ENCODE results near the gene TGM1. TPM values are rescaled to one million over a fixed set of nuclear protein-coding genes. Genes with fewer than 3 reads are reported as not detected.

The TGM1 gene
- total RNA-seq, 4 donors from 2014 or later, result 0.52 to 3.3 (median 1.6) TPM

DNA sequence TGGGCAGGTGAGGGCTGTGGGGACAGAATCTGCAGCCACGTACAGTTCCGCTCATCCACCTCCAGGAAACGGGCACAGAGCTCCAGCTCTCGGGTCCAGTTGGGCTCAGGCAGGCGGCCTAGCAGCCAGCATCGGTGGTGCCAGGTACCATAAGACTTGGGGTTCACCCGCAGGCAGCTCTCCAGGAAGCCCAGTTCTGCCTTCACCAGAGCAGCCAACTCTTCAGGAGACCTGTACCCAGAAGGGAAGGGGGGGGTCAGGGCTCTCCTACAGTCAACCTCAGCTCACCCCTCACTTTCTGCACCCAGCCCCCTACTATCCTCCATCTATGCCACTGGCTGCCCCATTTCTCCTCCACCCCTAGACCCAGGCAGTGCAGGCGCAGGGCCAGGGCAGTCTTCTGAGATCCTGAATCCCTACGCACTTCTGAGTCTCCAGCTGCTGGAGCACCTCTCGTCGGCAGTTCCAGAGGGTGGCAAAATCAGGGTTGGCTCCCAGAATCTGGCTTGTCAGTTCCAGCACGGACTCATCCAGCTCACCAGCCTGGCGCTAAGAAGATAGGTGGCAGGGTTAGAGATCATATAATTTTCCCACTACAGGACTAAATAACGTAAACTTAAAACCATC lies 7.0 kb upstream of the TGM1 start:
- no peak for TF ChIP-seq CTCF (IDR thresholded peaks at IDR 0.05)
- TF ChIP-seq POLR2AphosphoS5 (IDR thresholded peaks at IDR 0.05), result no peak
- no peak for TF ChIP-seq POLR2A (IDR thresholded peaks at IDR 0.05; ENCODE audit: low read depth)
- TF ChIP-seq EP300 (IDR thresholded peaks at IDR 0.05), result no peak
- Histone ChIP-seq H3K4me3 (no peak overlapping the region), H3K9me3 (no peaks in the 10 kb centered on the region), H3K27ac (replicated peaks in 1 of 4) (no peak overlapping the region), H3K36me3 (peaks cover 20 to 52% (median 41%) of the 10 kb centered on the region in 4 donors), H3K27me3 (no peaks in the 10 kb centered on the region), H3K4me1 (peaks cover 10 to 13% (median 12%) of the 10 kb centered on the region in 4 donors)
- 98% methylated on average over 7 of the region's 14 CpGs for WGBS
- intact Hi-C loops (cut with DNase I), result no loop called here
- no peak for DNase-seq (ENCODE audit: extremely low spot score)

GRCh38 chr14:24269368-24269767 lies 6.4 kb upstream of the TGM1 start:
- H3K36me3 ChIP-seq, result peaks cover 20 to 57% (median 44%) of the 10 kb centered on the region in 4 donors
- H3K27me3 ChIP-seq, result no peaks in the 10 kb centered on the region
- H3K27ac ChIP-seq (replicated peaks in 1 of 4), result no peak overlapping the region
- no peaks in the 10 kb centered on the region for H3K9me3 ChIP-seq
- 95% methylated on average over 8 of the region's 8 CpGs for WGBS
- intact Hi-C loops (cut with DNase I), result no loop called here
- no peak for DNase-seq (ENCODE audit: extremely low spot score)
- TF ChIP-seq POLR2A (IDR thresholded peaks at IDR 0.05; ENCODE audit: low read depth), result no peak
- no peak for TF ChIP-seq EP300 (IDR thresholded peaks at IDR 0.05)
- no peak for TF ChIP-seq POLR2AphosphoS5 (IDR thresholded peaks at IDR 0.05)
- TF ChIP-seq CTCF (IDR thresholded peaks at IDR 0.05), result no peak
- H3K4me1 ChIP-seq, result peaks cover 10 to 13% (median 12%) of the 10 kb centered on the region in 4 donors
- no peak overlapping the region for H3K4me3 ChIP-seq

DNA sequence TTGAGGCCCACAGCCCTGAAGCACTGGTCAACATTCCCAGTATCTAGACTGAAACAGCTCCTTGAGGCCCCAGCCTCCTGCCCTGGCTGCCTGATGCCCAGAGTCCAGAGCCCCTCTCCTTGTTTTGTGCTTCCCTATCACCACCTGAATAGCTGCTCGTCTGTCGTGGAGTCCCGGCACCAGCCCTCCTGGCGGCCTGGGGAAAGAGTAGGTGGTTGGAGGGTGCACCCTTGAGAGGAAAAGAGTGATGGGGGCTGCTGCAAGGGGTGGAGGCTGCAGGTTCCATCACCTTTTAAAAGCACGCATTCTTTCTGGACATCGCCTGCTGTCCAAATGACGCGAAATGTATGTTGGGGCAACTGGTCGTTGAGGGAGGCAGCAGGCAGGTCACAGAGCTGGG lies 5.2 kb upstream of the TGM1 start:
- TF ChIP-seq CTCF (IDR thresholded peaks at IDR 0.05) (no peak), EP300 (IDR thresholded peaks at IDR 0.05) (no peak), POLR2A (IDR thresholded peaks at IDR 0.05; ENCODE audit: low read depth) (no peak), POLR2AphosphoS5 (IDR thresholded peaks at IDR 0.05) (no peak)

GRCh38 chr14:24267516-24267915 lies 4.5 kb upstream of the TGM1 start:
- TF ChIP-seq POLR2A (IDR thresholded peaks at IDR 0.05; ENCODE audit: low read depth) (no peak), CTCF (IDR thresholded peaks at IDR 0.05) (no peak), POLR2AphosphoS5 (IDR thresholded peaks at IDR 0.05) (no peak), EP300 (IDR thresholded peaks at IDR 0.05) (no peak)
- 94% methylated on average over 9 of the region's 9 CpGs for WGBS
- H3K36me3 ChIP-seq, result peaks cover 20 to 61% (median 47%) of the 10 kb centered on the region in 4 donors

More for the DNA sequence above, 5.2 kb upstream of the TGM1 start:
- peaks cover 20 to 61% (median 47%) of the 10 kb centered on the region in 4 donors for H3K36me3 ChIP-seq
- H3K4me3 ChIP-seq, result no peak overlapping the region
- H3K9me3 ChIP-seq, result no peaks in the 10 kb centered on the region
- no peak for DNase-seq (ENCODE audit: extremely low spot score)
- intact Hi-C loops (cut with DNase I), result no loop called here
- H3K27me3 ChIP-seq, result no peaks in the 10 kb centered on the region
- H3K27ac ChIP-seq (replicated peaks in 1 of 4), result no peak overlapping the region
- peaks cover 6 to 13% (median 12%) of the 10 kb centered on the region in 4 donors for H3K4me1 ChIP-seq
- WGBS, result 84% methylated on average over 7 of the region's 9 CpGs

More at GRCh38 chr14:24267516-24267915, 4.5 kb upstream of the TGM1 start:
- Histone ChIP-seq H3K4me3 (no peak overlapping the region), H3K27me3 (no peaks in the 10 kb centered on the region), H3K27ac (replicated peaks in 1 of 4) (no peak overlapping the region), H3K4me1 (peaks cover 6 to 13% (median 12%) of the 10 kb centered on the region in 4 donors), H3K9me3 (no peaks in the 10 kb centered on the region)
- intact Hi-C loops (cut with DNase I), result no loop called here
- DNase-seq (ENCODE audit: extremely low spot score), result no peak
